Measurements from ENCODE around the gene GNAI2.
"Not testable (repeated sequence)": the region's sequence is repeated elsewhere in the genome, so short reads cannot be mapped to it uniquely, and the experiment has no call there.

The GNAI2 gene

DNA sequence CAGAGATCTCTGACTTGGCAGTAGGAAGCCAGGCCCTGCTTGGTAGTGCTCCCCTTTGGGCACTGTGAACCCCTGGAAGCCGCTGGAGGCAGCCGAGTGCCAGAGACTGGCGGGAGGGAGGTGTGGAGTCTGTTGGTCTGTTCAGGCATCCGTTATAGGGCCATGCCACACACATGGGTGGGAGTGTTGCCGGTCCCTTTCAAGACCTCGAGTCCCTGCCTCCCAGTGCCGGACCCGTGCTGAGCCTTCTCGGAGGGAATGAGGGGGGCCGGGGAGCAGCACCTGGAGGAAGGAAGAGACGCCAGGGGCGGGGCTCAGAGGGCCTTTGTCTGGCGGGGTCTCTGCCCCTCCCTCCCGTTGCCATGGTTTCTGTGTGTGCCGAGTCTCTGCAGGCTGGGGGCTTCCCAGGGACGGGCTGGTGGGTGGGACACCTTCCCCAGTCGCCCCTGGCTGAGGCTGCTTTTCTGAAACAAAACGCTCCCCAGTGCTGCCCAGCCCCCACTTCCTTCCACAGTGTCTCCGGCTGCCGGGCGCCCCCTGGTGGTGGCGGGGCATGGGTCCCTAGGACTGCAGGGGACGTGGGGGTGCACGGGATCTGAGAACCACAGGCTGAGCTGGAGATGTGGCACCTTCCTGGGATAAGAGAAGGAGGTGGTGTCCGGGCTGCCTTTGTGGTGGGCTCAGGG is 10.0 kb downstream of the GNAI2 start:
- DNase-seq: peak; percentile 36

DNA sequence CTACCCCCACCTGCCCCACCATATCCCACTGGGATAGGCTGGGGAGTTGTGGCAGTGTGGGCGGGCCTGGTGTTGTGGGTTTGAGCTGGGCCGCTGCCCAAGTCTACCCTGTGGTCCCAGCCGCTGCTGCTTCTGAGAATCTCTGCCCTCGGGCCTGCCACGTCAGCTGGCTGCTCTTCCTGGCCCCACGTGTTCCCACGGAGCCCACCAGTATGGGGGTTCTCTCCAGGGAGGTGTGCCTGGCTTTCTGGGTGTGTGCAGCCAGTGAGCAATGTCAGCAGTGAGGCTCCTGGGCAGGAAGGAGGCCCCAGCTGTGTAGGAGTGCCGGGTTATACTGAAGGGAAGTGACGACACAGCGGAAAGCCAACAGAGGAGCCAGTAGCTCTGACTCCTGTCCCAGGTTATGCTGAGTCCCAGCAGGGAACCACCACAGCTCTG is 10.5 kb downstream of the GNAI2 start:
- no peak for DNase-seq

DNA sequence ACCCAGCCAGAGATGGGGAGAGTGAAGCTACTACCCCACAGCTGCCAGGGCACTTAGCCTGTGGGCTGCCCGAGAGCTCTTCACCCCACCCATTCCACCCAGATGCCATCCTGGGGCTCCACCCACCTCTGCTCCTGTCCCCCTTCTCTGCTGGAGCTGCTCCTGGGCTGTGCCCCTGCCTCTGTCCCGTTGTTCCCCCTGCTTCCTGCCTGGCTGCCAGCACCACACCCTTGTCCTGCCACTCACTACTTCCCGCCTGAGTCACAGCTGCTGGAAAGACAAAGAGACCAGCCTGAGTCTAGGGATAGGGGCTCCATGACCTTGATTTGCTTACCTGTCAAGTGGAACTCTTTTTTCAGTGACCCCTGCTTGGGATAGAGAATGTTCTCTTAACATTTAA is 12.4 kb downstream of the GNAI2 start:
- DNase-seq: peak; percentile 84

DNA sequence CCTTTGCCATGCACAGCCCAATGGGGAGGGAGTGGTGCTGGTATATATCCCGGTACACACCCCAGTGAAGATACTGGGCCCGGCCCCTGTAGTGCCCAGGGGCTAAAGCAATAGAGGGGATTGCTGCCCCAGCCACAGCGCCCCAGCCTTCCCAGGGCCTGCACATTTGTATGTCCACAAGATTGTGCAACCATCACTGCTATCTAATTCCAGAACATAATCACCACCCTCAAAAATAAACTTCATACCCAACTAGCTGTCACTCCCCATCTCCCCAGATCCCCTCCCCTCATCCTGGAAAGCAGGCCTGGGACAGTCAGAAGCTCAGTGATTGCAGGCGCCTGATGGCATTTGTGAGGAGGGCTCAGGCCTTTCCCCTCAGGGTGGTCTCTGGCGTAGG is 13.5 kb downstream of the GNAI2 start:
- no peak for DNase-seq

DNA sequence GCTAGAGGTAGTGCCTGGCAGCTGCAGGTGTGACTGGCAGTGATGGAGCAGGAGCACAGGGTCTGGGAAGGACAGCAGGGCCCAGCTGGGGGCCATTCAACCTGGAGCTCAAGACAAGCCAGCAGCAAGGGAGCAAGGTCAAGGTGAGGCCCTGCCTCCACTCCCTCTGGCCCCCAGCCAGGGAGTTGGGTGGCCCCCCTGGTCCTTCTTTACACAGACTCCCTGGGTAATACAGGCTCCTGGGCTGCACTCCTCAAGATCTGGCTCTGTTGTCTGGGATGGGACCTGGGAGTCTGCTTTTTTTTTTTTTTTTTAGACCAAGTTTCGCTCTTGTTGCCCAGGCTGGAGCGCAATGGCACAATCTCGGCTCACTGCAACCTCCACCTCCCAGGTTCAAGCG is 14.5 kb downstream of the GNAI2 start:
- no peak for DNase-seq

DNA sequence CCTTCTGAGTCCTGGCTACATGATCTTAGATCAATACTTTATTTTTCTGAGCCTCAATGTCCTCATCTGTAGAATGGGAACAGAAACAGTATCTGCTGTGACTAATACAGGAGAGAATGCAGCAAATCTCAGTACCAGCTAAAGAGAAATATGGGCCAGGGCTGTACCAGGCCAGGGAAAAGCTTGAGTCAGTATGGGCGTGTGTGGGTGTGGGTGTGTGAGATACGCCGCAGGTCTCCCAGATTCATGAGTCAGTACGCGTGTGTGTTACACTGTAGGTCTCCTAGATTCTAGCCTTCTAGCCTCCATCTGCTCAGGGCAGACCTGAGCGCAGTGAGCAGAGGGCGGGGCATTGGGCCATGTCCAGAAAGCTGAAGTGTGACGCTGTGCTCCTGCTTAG is 15.2 kb downstream of the GNAI2 start:
- no peak for DNase-seq

DNA sequence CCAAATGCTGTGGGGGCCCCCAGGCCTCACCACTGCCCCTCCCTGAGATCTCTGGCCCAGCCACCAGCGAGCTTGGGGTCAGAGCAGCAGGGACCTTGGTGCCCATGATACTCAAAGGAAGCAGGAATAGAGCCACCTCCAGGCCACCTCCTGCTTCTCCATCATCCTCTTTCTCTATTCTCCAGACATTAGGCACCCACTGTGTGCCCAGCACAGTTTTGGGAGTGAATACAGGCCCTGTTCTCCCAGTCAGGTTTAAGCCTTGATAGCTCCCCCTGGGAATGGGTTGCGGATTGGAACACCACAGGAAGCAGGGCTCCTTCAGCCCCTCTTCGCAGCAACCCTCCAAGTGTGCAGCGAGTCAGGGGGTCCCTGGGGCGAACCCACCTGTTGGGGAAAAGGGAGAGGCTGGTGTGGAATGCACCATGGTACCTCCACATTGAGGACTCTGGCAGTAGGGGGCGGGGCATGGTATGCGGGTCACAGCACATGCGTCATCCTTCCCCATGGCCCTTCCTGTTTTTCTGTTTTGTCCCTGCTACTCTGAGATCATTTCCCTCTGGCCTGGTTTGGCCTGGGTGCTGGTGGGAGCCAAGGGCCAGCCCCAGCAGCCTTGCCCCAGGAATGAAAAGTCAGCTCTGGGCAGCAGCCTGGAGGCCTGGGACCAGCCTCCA is 18.7 kb downstream of the GNAI2 start:
- DNase-seq: no peak

DNA sequence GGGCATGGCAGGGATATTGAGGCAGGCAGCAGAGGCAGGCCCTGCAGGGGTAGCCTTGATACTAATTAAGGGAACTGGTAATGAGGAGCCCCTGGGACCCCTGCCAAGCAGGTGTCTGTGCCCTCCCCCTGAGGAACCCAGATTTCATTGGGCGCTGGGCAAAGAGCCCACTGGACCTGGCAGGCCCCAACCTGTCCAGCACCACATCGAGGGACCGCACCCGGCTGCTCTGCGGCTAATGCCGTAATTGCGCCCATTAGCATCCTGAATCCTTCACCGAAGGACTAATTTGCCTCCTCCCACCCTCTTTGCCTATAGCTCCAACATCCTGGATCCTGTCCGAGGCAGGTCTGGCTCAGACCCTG is 19.2 kb downstream of the GNAI2 start:
- DNase-seq: peak; percentile 32

DNA sequence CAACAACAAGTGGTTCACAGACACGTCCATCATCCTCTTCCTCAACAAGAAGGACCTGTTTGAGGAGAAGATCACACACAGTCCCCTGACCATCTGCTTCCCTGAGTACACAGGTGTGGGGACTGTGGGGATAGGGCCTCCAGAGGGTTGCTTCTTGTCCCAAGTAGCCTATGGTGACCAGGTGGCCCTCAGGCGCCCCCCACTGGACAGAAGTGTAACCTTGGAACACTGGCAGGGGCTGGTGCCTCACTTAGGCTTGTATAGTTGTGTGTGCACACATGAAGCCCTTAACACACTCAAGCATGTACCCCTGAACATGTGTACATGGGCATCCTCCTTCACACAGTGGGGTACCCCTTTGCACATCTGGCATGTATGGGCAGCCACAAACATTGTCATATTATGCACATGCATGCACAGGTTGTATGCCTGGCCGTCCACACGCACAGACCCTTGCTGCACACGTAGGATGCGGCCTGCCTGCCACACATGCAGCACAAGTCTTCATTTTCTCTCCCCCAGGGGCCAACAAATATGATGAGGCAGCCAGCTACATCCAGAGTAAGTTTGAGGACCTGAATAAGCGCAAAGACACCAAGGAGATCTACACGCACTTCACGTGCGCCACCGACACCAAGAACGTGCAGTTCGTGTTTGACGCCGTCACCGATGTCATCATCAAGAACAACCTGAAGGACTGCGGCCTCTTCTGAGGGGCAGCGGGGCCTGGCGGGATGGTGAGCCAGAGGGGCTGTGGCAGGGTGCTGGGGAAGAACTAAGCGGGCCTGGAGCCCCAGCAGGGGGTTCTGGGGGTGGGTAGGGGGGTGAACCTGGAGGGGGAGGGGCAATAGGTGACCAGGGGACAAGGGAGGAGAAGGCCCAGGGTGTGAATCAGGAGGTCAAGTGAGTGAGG is 21.2 kb downstream of the GNAI2 start:
- DNase-seq: no peak

DNA sequence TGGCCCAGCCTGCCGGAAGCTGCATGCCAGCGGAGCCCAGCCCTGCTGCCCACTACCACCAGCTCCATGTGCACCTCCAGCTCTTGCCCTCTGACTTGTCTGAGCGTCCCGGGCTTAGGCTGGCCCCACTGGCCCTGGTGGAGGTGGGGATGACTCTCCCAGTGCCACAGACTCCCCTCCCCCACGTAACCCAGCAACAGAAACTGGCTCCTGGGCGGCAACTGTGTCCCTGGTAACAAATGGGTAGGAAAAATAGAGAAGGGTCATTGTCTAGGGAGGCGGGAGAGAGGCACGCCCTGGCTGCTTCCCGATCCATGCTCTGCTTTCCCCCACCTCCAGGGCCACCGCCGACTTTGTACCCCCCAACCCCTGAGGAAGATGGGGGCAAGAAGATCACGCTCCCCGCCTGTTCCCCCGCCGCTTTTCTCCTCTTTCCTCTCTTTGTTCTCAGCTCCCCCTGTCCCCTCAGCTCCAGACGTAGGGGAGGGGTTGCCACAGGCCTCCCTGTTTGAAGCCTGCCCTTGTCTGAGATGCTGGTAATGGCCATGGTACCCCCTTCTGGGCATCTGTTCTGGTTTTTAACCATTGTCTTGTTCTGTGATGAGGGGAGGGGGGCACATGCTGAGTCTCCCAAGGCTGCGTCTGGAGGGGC is 22.2 kb downstream of the GNAI2 start:
- no peak for DNase-seq

DNA sequence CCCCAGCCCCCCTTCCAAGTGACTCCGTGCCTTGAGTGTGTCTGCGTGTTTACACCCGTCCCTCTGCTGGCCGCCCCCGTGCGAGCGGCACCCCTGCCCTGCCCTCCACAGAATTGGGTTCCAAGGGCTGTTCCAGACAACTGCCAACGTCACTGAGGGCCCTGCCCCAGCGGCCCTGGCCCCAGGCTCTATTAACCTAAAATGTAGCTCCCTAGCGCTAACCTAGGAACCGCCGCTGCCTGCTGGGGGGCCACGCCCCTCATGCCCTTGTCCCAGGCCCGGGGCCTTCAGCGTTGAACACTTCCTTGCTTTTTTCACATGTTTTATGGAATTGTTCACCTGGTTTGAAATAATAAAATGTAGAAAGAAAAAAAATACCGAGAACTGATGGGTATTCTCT is 23.0 kb downstream of the GNAI2 start:
- DNase-seq: no peak

DNA sequence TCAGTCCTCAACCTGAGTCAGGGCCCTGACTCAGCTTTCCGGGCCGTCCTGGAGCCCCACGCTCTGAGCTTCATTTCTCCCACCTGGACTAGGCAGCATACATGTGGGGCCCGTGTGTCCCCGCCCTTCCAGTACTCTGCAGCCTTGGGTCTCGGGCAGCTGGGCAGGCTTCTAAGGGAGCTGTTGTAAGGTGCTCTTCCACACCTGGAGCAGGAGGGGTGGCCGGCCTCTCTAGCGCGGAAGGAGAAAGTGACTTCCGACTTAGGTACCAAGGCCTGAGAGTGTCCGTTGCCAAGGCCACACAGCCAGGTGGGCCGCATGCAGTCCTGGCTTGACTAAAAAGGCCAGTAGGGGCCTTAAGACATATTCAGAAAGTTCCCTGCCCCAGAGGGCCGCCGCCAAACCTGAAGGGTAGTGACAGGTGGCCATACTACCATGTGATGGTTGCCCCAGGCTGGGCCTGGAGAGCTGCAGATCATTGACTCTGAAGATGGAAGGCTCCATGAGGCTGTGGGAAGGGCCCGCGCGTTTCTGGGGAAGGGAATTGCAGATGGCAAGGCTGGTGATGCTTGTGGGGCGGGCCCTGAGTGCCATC is 23.5 kb downstream of the GNAI2 start:
- DNase-seq: no peak

DNA sequence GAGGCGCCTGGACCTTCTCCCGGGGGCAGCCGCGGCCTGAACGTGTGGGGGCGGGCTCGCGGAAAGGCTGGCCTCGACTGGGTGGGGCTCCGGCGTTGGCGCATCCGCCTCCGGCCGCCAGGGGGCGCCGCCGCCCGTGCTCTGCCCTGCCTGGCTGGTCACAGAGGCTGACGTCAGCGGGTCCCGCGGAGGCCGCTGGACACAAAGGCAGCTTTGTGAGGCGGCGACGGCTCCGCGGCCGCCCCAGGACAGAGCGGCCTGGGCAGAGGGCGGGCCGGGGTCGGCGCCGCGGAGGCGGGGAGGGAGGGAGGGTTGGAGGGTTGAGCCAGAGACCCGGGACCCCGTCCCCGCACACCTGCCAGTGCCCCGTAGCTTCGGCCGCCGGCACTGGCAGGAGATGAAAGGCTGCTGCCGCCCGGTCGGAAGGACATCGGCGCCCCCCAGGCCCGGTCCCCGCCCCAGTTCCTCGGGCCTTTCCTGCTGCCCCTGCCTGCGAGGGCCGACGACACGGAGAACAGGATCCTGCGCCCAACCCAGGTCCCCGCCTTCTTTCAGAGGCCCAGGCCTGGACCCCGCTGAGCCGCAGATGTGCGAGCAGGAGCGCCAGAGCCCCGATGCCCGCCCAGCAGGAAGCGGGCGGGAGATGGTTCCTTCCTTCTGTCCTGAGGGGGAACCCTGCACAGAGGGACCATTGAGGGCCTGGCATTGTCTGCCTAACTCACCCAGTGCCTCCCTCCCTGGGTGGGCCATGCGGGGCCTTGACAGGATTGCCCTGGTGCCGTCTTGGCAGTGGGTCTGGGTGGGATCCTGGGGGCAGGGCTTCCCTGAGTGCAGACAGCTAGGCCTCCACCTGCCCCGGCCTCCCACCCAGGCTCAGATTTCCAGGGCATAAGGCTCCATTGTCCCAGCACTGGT is 24.3 kb downstream of the GNAI2 start:
- peak; percentile 75 for DNase-seq

DNA sequence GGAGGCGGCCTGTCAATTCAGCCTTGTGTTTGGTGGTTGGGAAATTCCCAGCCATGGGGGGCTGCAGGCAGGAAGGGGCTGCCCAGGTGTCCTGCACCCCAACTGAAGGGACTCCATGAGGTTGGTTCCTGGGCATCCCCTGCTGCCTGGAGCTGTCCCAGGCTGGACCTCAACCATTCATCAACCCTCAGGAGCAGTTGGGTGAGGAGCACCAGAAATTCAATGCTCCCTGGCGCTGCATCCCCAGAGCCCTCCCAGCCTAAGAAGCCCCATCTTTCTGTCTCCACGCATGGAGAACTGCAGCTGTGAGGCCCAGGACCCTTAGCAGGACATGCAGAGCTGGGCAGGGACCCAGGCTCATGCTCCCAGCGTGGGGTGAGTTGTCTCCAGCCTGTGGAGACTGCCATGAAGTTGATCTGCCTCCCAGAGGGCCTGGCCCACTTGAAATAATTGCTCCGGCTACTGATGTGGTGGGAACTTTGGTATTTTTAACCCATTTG is 25.0 kb downstream of the GNAI2 start:
- no peak for DNase-seq

DNA sequence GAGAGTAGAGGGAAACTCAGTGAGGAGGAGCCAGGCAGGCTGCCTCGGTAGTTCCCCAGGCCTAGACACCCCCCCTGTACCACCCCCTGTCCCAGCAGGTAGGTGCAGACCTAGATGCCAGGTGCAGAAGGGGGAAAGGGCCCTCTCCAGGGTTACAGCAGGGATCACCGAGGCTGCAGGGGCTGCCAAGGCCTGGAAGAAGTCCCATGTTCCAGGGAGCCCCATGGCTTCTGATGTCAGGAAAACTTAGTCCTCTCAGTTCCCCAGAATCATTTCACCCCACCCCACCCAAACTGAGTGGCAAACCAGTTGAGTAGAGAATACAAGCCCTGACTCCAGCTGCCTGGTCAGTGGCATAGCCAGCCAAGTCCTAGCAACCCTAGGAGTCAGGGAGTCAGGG is 25.5 kb downstream of the GNAI2 start:
- no peak for DNase-seq

DNA sequence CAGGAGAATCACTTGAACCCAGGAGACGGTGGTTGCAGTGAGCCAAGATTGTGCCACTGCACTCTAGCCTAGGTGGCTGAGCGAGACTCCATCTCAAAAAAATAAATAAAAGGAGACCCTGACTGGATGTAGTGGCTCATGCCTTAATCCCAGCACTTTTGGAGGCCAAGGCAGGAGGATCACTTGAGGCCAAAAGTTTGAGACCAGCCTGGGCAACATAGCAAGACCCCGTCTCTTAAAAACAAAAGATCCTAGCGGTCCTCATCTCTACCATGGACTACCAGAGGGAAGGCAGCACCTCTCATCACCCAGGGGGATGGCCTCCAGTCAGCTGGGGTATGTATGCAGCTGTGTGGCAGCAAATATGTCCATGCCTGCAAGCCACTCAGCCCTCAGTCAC is 26.2 kb downstream of the GNAI2 start:
- DNase-seq: not testable (repeated sequence)

DNA sequence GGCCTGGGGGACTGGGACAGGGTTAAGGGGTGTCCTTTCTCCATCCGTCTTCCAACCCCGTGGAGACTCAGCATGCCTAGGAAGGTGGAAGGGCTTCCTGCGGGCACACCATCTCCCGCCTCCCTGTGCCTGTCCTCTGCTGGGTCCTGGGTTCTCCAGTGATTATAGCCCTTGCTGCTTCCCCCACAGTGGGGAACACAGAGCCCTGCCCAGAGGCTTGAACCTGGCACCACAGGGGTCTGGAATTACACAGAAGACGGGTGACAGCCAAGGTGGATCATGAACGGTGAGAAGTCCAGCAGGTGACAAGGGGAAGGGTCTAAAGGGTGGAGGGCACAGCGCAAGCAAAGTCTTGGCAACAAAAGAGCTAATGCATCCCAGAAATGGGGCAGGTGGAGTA is 26.8 kb downstream of the GNAI2 start:
- DNase-seq: no peak

DNA sequence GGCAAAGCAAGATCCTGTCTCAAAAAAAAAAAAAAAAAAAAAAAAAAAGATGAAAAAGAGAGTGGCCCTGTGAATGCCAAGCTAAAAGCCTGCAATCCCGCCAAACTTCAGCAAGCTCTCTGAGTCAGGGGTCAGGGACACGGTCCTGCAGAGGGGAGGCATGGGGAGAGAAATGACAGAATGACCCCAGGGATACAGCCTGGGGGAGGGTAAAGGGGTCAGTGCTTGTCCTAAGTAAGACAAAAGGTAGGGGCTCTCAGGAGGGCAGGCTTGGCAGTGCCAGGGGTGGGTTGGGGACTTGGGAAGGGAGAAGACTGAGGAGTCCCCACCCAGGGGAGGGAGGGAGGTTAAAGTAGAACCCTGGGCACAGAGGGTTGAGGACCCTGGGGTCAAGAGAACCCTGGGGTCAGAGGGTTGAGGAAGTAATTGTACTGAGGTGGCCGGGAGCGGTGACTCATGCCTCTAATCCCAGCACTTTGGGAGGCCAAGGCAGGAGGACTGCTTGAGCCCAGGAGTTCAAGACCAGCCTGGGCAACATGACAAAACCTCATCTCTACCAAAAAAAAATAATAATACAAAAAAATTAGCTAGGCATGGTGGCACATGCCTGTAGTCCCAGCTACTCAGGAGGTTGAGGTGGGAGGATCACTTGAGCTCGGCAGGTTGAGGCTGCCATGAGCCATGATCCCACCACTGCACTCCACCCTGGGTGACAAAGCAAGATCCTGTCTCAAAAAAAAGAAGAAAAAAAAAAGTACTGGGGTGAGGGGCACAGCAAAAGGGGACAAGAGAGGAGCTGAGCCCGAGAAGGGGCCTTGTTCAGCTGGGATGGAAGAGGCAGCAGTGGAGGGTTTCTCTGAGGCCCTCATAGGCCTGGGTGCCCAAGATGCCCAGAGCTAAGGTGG is 27.7 kb downstream of the GNAI2 start:
- DNase-seq: no peak

DNA sequence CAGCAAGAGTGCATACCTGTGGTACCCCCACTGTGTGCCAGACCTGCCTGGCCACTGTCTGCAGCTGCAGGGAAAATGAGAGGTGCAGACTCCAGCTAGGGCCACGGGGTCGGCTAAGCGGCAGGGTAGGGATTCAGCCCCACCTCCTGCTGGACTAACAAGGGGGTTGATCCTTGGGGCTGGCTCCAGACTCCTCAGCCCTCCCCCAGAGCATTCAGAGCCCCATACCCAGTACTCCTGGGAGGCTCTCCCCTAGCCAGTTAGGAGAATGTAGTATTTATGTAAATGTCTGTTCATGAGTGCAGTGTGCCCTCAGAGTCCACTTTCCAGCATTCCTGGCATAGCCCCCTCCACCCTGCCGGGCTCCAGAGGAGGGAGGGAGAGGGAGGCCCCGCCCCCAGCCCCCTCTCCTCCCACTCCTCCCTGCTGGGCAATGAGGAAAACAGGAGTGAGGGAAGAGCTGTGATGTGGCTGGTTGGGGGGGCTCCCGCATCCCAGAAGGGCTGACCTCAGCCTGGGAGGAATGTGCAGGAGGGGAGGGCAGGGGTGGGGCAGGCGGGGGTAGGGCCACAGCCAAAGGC is 28.5 kb downstream of the GNAI2 start:
- peak; percentile 37 for DNase-seq

DNA sequence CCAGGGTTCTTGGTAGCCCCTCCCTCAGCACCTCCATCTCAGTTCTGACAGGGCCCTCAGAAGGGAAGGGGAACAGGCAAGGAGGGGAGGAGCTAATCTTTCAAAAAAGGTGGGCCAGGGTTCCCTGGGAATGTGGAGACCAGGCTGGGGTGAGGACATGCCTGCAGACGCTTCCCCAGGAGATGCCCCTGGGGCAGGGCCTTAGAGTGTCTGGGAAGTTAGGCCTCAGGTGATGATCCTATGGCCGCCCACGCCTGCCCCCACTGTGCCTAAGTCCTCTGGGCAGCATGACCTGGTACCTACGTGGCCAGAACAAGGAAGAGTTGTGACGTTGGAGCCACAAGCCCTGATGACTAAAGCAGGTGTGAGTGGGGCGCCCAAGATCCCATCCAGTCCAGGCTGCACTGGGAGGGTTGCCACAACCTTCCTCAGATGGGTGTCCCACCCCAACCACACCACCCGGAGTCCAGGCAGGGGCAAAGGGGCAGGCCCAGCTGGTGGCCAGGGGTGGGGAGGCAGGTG is 29.0 kb downstream of the GNAI2 start:
- DNase-seq: no peak

Data from NCI-H526 treated with DMSO at 0.1 percent for 48 hours (cell line).